Measurements from ENCODE around the gene CRB1.

Gene CRB1

GRCh38 chr1:197470330-197470729 is 202.3 kb downstream of the CRB1 start:
- DNase-seq = no peak
- no peak for TF ChIP-seq CTCF (IDR thresholded peaks at IDR 0.05)
- intact Hi-C loops (cut with DNase I; ENCODE audit: low total_unique reads) = no loop called here

GRCh38 chr1:197471248-197471985 is 203.4 kb downstream of the CRB1 start:
- Histone ChIP-seq H3K9me3 (no peaks in the 10 kb centered on the region), H3K36me3 (no peaks in the 10 kb centered on the region), H3K4me1 (no peaks in the 10 kb centered on the region), H3K4me3 (no peak overlapping the region), H3K27ac (no peak overlapping the region), H3K27me3 (no peaks in the 10 kb centered on the region)
- intact Hi-C loops (cut with DNase I; ENCODE audit: low total_unique reads) = no loop called here
- no peak for TF ChIP-seq CTCF (IDR thresholded peaks at IDR 0.05)
- DNase-seq = no peak

More at GRCh38 chr1:197470330-197470729, 202.3 kb downstream of the CRB1 start:
- Histone ChIP-seq H3K27me3 (no peaks in the 10 kb centered on the region), H3K27ac (no peak overlapping the region), H3K9me3 (no peaks in the 10 kb centered on the region), H3K4me3 (no peak overlapping the region), H3K36me3 (no peaks in the 10 kb centered on the region), H3K4me1 (peaks cover 0 to 6% (median 0%) of the 10 kb centered on the region in 4 donors)

GRCh38 chr1:197472141-197472540 is 204.1 kb downstream of the CRB1 start:
- H3K27ac ChIP-seq = no peak overlapping the region
- DNase-seq = no peak
- H3K9me3 ChIP-seq = no peaks in the 10 kb centered on the region
- H3K36me3 ChIP-seq = no peaks in the 10 kb centered on the region
- no peaks in the 10 kb centered on the region for H3K27me3 ChIP-seq
- H3K4me1 ChIP-seq = no peaks in the 10 kb centered on the region
- intact Hi-C loops (cut with DNase I; ENCODE audit: low total_unique reads) = no loop called here
- no peak for TF ChIP-seq CTCF (IDR thresholded peaks at IDR 0.05)
- no peak overlapping the region for H3K4me3 ChIP-seq

GRCh38 chr1:197480446-197480845 is 212.4 kb downstream of the CRB1 start:
- no peaks in the 10 kb centered on the region for H3K4me1 ChIP-seq
- no peaks in the 10 kb centered on the region for H3K9me3 ChIP-seq
- H3K36me3 ChIP-seq = no peaks in the 10 kb centered on the region
- H3K27ac ChIP-seq = no peak overlapping the region
- no peak for TF ChIP-seq CTCF (IDR thresholded peaks at IDR 0.05)
- no peaks in the 10 kb centered on the region for H3K27me3 ChIP-seq
- intact Hi-C loops (cut with DNase I; ENCODE audit: low total_unique reads) = no loop called here
- H3K4me3 ChIP-seq = no peak overlapping the region
- DNase-seq = no peak

- no peak for DNase-seq
- H3K27ac ChIP-seq = no peak overlapping the region
- TF ChIP-seq CTCF (IDR thresholded peaks at IDR 0.05) = no peak
- H3K27me3 ChIP-seq = no peaks in the 10 kb centered on the region
- H3K4me1 ChIP-seq = no peaks in the 10 kb centered on the region
- H3K36me3 ChIP-seq = no peaks in the 10 kb centered on the region
- intact Hi-C loops (cut with DNase I; ENCODE audit: low total_unique reads) = no loop called here
- H3K4me3 ChIP-seq = no peak overlapping the region
- H3K9me3 ChIP-seq = no peaks in the 10 kb centered on the region
These were observed 213.0 kb downstream of the CRB1 start for GRCh38 chr1:197481101-197481500.
